Measurements from ENCODE around the gene PRDM1.

DNA sequence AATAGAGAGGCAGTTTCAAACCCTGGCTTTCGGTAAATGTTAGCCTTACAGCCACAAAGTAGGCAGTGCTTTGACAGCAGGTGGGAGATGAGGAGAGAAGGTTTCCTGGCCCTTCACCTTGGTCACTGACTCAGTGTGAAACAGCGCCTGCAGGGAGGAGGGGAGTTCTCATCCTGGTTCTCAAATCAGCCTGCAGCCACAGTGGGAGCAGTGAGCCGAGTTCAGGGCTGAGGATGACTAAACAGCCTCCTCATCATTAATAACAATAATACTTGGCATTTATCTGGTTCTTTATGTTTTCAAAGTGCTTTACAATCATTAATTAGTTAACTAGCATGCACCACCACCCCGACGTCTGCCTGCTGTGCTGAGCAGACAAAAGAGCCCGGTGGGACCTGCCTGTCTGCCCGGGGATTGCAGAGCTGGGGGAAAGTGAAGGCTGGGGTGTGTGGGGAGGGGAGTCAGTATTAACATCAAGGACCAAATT is 59.6 kb downstream of the PRDM1 start:
- TF ChIP-seq, protein P1, sequence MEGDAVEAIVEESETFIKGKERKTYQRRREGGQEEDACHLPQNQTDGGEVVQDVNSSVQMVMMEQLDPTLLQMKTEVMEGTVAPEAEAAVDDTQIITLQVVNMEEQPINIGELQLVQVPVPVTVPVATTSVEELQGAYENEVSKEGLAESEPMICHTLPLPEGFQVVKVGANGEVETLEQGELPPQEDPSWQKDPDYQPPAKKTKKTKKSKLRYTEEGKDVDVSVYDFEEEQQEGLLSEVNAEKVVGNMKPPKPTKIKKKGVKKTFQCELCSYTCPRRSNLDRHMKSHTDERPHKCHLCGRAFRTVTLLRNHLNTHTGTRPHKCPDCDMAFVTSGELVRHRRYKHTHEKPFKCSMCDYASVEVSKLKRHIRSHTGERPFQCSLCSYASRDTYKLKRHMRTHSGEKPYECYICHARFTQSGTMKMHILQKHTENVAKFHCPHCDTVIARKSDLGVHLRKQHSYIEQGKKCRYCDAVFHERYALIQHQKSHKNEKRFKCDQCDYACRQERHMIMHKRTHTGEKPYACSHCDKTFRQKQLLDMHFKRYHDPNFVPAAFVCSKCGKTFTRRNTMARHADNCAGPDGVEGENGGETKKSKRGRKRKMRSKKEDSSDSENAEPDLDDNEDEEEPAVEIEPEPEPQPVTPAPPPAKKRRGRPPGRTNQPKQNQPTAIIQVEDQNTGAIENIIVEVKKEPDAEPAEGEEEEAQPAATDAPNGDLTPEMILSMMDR (conservative IDR thresholded peaks at IDR 0.05), result no peak
- no peak for TF ChIP-seq EZH2 (IDR thresholded peaks at IDR 0.05; ENCODE audit: low read depth)
